ENCODE data around the gene ATRIP. TPM values are rescaled to one million over a fixed set of nuclear protein-coding genes. Genes with fewer than 3 reads are reported as not detected.

ATRIP gene
- 10.5 and 14.6 TPM in 2 replicates for total RNA-seq

- ChIA-PET CTCF (interaction anchor here (1.7 to 3.4 kb wide), 3 partner anchors 10 to 61 kb away, joined by 12 to 35 read pairs (median 16); no protein-coding TSS in a partner anchor), POLR2A (interaction anchor here (0.6 to 2.4 kb wide), 13 partner anchors 11 to 401 kb away, joined by 3 to 24 read pairs (median 6); partner anchors contain the start of genes CDC25A, PFKFB4, PRKAR2A and SHISA5)
- DNase-seq (peak; percentile 88), ATAC-seq (ENCODE audit: low read depth) (peak; percentile 100)
- no peaks in the 10 kb centered on the region for H3K27me3 Mint-ChIP-seq
- TF ChIP-seq CTCF (IDR thresholded peaks at IDR 0.05) = no peak
- no peaks in the 10 kb centered on the region for H3K9me3 Mint-ChIP-seq
- H3K36me3 Mint-ChIP-seq (ENCODE audit: low read depth) = peaks cover 36% of the 10 kb centered on the region
- peak within 1 kb of the TSS; percentile 85 for H3K4me3 Mint-ChIP-seq
- peaks cover 41% of the 10 kb centered on the region for H3K4me1 Mint-ChIP-seq
- H3K27ac Mint-ChIP-seq = peak within 1 kb of the TSS; percentile 82
- intact Hi-C loops (cut with micrococcal nuclease) = loop anchor here (1.0 to 10.0 kb wide), 3 partner anchors 20 to 362 kb away; partner anchors contain the start of gene IP6K2
These were observed at the start of gene ATRIP for GRCh38 chr3:48446425-48447193. TSS of gene ATRIP (plus strand) at chr3:48446737. CDS start at chr3:48446846, 109 bp downstream.

- Mint-ChIP-seq H3K4me3 (no peak overlapping the region), H3K36me3 (ENCODE audit: low read depth) (no peaks in the 10 kb centered on the region), H3K27ac (no peak overlapping the region), H3K4me1 (no peaks in the 10 kb centered on the region), H3K27me3 (peaks cover 14% of the 10 kb centered on the region), H3K9me3 (no peaks in the 10 kb centered on the region)
- CTCF ChIA-PET = interaction anchor here (0.8 kb wide), 1 partner anchor 41 kb away, joined by 3 read pairs; no protein-coding TSS in a partner anchor
- intact Hi-C loops (cut with micrococcal nuclease) = no loop called here
- TF ChIP-seq CTCF (IDR thresholded peaks at IDR 0.05) = no peak
- POLR2A ChIA-PET = no interaction called here
- DNase-seq (no peak), ATAC-seq (ENCODE audit: low read depth) (no peak)
These were observed 48.5 kb upstream of the ATRIP start for GRCh38 chr3:48397767-48398681.

GRCh38 chr3:48398701-48399386 is 47.7 kb upstream of the ATRIP start:
- no peak for TF ChIP-seq CTCF (IDR thresholded peaks at IDR 0.05)
- DNase-seq = no peak
- Mint-ChIP-seq H3K27me3 (peaks cover 11% of the 10 kb centered on the region), H3K9me3 (no peaks in the 10 kb centered on the region), H3K4me3 (no peak overlapping the region), H3K27ac (no peak overlapping the region), H3K36me3 (ENCODE audit: low read depth) (no peaks in the 10 kb centered on the region), H3K4me1 (no peaks in the 10 kb centered on the region)
- ATAC-seq (ENCODE audit: low read depth) = no peak
- ChIA-PET POLR2A (no interaction called here), CTCF (interaction anchor here (0.8 to 4.2 kb wide), 5 partner anchors 37 to 341 kb away, joined by 3 to 206 read pairs (median 64); partner anchors contain the start of genes CCDC51, PLXNB1 and TMA7)
- intact Hi-C loops (cut with micrococcal nuclease) = no loop called here

- TF ChIP-seq CTCF (IDR thresholded peaks at IDR 0.05) = no peak
- CTCF ChIA-PET = interaction anchor here (1.2 to 4.2 kb wide), 7 partner anchors 36 to 340 kb away, joined by 4 to 206 read pairs (median 20); partner anchors contain the start of genes CCDC51, PLXNB1 and TMA7
- H3K9me3 Mint-ChIP-seq = no peaks in the 10 kb centered on the region
- H3K27ac Mint-ChIP-seq = no peak overlapping the region
- H3K4me1 Mint-ChIP-seq = no peaks in the 10 kb centered on the region
- ATAC-seq (ENCODE audit: low read depth) (no peak), DNase-seq (no peak)
- peaks cover 11% of the 10 kb centered on the region for H3K27me3 Mint-ChIP-seq
- no peak overlapping the region for H3K4me3 Mint-ChIP-seq
- no peaks in the 10 kb centered on the region for H3K36me3 Mint-ChIP-seq (ENCODE audit: low read depth)
- intact Hi-C loops (cut with micrococcal nuclease) = loop anchor here (2.0 to 5.0 kb wide), 2 partner anchors 67 to 343 kb away; a partner anchor contains a TSS
- POLR2A ChIA-PET = interaction anchor here (2.0 to 2.2 kb wide), 2 partner anchors 37 to 40 kb away, joined by 9 to 10 read pairs; partner anchors contain the start of genes CCDC51 and TMA7
These were observed 47.0 kb upstream of the ATRIP start for GRCh38 chr3:48399387-48400172.
